Stimulated activated CD8-positive, alpha-beta memory T cell treated with anti-CD3 and anti-CD28 coated beads, Interleukin-4, amount 100 ng/mL, for 24 hours (primary cell): ENCODE results near the gene LRRK1.

Experiments used
- DNase-seq: peaks from one replicate; pipeline ENCODE4 v3.0.0-alpha.2; 2020; ENCODE audit warnings: low read depth

LRRK1 gene

DNA sequence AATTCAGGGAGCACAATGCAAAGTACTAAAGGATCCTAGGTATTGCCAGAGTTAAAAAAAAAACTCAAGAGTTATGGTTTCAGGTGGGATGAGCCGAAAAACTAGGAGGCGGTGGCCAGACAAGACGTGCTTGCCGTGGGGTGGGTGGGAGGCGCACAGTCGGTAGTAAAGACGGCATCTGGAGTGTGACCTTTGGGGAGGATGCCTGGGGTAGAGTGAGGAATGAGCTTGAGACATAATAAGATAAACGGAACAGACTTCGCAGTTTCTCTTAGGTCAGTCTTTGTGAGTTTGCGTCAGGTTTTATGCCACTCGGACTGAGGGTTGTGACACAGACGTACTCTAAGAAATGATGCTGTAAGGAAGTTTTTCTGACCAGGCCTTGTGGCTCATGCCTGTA lies 139.6 kb downstream of the LRRK1 start:
- DNase-seq: no peak

DNA sequence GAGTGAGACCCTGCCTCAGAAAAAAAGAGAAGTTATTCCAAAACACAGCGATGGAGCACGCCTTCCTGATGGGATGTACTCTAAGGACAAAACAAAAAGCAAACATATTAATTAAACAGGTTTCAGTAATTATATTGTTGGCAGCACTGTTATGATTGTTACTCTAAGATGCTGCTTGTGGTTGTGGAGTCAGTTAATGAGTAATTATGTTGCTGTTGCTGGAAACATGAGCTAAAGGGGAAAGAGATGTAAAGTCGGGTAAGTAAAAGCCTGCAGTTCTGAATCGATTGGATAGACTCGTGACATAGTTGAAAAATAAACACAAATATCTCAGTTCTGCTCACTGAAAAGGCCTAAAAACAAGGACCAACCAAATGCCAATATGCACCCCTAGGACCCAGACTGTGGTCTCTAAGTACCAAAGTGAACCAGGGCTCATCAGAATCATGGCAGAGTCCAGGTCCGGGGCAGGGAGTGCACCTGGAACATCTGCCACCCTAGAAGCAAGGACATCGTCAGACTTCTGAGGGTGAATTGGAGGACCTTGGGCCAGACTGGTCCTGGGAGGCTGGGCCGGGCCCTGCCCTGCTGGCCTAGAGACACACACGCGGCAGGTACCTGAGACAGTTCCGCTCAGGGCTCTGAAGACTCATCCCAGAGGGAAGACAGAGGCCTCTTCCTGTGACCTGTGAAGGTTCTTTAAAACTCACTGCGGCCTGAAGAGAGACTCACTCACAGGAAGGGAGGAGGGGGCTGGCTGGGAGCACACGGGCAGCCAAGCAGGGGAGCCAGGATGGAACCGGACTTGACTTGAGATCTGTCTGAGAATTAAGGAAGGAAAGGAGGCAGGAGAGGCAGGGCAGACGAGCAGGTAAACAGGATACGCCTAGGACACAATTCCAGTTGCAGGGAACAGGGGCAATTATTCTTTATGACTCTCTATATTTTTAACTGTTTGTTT lies 140.5 kb downstream of the LRRK1 start:
- DNase-seq: no peak

DNA sequence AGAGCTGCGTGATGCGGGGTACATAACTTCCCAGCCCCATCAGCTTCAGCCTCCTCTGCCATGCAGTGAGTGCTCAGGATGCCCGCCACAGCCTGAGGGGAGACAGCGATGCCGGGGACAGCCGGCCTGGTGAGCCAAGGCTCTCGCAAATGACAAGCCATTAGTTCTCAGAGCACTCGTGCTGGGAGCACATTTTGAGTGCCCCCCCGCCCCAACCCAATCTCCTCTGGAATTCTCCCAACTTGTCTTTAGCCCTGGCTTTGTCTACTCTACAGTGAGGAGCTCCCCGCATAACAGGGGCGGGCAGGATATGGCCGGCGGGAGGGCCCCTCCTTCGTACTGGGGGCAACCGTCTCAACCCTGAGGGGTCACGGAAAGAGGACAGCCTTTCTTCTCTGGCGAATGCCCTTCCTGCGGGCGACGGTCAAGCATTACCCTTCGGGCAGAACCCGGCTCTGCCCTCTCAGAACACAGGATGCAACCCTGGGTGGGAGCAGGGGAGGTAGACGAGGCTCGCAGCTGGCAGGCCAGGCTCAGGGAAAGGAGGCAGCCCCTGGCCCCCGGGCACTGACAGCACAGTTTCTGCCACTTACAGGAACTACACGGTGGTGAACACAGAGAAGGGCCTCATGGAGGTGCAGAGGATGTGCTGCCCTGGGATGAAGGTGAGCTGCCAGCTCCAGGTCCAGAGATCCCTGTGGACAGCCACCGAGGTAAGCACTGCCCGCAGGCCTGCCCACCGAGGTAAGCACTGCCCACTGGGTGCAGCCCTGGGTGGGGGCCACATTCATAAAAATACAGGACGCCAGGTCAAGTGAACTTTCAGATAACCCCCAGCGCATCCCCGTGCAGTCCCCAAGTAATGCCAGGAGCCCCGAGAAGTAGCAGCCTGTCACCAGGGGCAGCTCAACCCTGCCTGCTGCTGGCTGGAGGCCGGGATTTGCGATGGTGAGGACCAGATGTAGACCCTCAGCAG lies 141.7 kb downstream of the LRRK1 start:
- DNase-seq: no peak

DNA sequence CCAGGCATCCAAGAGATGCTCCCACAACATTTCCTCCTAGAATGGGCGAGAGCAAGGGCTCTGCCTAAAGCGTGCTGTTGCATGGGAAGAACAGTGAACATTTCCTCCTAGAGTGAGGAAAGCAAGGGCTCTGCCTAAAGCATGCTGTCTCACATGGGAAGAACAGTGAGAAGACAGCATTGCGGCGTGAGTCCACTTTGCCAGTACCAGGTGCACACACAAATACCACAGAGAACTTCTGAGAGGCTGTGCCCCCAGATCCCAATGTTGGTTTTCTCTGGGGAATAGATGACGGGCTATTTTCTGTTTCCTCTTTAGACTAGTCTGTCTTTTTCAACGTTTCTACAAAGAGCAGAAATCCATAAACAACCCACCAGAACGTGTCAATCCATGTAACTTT lies 142.9 kb downstream of the LRRK1 start:
- DNase-seq: no peak

DNA sequence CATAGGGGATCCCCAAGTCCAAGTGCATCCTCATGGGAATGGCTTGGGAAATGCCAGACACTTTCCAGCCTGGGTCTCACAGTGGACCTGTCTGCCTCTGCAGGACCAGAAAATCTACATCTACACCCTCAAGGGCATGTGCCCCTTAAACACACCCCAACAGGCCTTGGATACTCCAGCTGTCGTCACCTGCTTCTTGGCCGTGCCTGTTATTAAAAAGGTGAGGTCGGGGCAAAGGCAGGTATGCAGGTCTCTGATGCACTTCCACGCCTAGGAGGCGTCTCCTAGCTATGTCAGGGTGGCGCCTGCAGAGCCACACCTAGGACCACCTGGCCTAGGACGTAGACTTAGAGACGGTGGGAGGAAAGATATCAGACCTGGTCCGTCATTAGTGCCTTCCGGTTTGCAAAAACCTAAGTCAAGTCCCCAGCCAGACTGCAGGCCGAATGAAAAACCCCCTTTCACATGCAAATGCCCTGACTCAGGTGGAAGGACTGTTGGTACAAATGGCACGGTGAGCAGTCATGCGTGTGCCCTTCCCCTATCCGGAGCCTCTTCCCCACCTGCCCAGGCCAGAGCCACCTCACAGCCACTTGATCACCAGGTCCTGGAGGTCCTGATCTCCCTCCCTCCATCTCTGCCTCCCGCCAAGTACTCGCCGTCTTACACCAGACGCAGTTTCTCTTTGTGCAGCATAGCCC lies 143.5 kb downstream of the LRRK1 start:
- no peak for DNase-seq

DNA sequence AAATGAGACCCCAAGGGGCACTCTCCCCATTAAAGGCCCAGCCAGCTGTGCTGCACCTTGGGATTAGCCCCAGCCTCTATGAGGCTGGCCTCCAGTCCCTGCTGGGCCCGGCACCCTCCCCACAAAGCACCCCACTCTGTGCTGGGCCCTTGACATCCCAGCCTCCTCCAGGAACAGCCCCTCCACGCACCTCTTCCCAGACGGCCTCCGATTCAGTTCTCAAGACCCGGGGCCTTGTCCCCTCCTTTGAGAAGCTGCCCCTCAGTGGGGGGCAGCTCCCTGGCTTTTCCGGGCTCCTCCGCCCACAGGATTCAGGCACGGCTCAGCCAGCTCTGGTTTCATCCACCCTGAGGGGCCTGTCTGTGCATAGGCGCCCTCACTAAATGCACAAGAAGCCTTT lies 144.1 kb downstream of the LRRK1 start:
- no peak for DNase-seq

DNA sequence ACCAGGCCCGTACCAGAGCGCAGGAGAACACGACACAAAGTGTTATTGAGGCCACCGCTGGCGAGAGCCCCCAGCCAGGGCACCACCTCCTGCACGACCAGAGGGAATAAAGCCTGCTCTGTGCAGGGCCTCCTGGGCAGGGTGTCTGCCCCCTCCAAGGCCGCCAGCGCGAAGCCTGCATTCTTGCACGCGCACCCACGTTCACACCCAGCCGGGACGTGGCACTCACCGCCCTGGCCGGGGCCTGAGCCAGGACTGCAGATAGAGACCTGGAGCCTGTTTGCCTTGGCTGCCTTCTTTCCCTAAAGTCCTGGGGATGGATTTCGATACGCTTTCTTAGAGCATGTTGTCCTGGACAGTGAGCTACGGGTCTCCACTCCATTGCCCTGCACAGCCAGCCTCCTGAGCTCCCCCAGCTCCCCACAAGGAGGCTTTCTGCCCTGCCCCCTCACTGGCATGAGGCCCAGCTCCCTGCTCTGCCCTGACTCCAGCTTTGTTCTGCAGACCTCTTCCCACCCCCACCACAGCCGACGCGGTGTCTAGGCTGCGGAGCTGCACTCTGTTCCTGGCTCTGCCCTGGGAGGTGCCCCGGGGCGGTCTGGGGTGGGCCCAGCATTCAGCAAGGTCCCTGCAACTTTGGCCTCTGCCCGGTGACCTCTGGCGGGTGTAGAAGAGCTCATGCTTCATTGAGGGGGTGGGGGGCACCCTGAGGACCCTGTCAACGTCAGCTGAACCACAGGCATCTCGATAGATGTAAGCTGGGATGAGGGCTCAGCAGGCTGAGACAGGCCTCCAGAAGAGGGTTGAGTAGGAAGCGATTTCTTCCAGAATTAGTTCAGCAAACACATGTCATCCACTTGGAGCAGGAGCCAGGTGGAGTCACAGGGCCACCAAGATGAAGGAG lies 145.0 kb downstream of the LRRK1 start:
- DNase-seq: no peak

DNA sequence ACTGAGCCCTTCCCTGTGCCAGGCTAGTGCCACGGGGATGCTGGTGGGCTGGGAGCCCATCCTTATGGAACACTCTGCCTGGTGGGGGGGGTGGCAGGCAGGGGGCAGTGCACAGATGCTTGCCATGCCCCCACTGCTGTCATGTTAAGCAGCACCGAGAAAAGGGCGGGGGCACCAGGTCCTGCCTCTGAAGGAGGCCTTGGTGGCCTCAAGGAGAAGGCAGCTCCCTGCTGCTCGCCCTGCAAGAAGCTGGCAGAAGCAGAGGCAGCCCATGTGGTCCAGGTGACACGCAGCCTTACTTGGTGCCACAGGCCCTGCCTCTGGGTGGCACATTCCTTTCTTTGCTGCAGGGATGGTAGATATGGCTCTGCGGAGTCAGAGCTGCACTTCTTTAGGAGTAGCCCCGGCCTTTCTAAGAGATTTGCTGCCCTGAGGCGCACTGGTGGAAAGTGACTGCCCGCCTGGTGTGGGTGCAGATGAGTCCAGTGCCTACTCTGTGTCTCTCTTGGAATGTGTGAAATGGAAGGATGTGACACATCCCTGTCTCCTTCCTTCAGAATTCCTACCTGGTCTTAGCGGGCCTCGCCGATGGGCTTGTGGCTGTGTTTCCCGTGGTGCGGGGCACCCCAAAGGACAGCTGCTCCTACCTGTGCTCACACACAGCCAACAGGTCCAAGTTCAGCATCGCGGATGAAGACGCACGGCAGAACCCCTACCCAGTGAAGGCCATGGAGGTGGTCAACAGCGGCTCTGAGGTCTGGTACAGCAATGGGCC lies 145.8 kb downstream of the LRRK1 start:
- no peak for DNase-seq

DNA sequence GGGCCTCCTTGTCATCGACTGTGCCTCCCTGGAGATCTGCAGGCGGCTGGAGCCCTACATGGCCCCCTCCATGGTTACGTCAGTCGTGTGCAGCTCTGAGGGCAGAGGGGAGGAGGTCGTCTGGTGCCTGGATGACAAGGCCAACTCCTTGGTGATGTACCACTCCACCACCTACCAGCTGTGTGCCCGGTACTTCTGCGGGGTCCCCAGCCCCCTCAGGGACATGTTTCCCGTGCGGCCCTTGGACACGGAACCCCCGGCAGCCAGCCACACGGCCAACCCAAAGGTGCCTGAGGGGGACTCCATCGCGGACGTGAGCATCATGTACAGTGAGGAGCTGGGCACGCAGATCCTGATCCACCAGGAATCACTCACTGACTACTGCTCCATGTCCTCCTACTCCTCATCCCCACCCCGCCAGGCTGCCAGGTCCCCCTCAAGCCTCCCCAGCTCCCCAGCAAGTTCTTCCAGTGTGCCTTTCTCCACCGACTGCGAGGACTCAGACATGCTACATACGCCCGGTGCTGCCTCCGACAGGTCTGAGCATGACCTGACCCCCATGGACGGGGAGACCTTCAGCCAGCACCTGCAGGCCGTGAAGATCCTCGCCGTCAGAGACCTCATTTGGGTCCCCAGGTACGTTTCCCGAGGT lies 146.5 kb downstream of the LRRK1 start:
- DNase-seq: no peak

DNA sequence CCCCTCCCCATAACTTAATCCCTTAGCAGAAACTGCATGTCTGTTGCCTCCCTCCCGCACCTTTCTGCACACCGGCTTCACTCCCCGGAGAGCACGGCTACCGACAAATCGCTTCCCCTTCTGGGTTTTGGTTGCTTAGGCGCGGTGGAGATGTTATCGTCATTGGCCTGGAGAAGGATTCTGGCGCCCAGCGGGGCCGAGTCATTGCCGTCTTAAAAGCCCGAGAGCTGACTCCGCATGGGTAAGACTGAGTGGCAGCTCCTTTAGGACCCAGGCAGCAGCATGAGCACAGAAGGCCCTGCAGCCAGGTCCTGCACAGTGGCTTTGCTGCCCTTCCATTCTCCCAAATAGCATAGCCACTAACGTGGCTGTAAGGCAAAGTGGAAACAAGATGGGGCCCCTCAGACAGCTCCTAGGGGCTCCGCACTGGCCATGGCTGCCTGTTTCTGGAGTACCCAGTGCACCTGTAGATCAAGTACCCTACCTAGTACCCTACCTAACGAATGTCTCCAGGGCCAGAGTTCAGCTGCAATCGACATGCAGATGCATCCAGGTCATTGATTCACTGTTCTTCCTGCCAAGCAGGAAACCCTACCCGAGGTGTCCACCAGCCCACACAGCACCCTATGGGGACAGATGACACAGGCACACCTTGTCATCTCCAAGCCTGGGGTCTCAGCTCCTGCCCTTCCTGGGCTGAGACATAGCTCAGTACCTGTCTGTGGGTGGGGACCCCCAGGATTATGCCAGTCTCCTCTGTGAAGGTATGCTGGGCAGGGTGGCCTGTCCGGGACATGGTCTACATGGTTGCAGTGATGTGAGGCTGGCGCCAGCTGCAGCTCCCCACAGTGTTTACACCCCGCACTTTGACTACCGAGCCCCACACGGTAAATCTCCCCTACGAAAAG lies 147.6 kb downstream of the LRRK1 start:
- DNase-seq: no peak

DNA sequence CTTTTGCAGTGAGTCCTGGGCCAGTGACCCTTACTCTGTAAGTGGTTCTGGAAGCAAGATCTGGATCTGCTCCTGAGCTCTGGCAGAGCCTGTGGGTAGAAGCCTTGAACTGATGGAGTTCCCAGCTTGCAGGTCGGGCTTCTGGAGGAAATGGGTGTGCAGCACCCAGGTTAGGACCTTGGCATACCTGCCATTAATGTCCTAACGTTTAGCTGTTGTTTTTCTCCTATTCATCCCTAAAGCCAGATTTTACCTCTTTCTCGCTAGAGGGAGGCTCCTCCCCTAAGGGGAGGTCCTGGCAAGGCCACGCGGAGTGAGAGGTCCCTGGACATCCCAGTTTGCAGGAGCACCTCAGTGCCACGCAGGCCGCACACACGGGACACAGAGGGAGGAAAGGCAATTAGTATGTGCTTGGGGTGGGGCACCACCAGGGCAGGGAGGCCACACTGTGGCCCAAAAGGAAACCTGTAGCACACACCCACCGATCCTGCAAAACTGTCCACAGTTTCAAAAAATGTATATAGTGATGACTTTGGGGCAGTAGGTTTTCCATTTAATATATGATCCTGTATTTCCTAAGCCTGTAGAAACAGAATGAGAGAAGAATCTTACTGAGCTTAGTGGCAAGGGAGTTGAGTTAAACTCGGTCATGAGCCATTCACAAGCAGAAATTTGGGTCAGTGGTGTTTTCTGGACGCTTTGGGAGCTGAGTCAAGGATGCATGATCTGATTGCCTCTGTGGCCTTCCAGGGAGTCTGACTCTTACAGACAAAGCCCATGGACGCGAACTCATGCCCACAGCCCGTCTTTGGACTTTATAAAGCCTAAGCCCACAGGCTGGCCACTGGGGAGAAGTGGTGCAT lies 148.7 kb downstream of the LRRK1 start:
- no peak for DNase-seq

DNA sequence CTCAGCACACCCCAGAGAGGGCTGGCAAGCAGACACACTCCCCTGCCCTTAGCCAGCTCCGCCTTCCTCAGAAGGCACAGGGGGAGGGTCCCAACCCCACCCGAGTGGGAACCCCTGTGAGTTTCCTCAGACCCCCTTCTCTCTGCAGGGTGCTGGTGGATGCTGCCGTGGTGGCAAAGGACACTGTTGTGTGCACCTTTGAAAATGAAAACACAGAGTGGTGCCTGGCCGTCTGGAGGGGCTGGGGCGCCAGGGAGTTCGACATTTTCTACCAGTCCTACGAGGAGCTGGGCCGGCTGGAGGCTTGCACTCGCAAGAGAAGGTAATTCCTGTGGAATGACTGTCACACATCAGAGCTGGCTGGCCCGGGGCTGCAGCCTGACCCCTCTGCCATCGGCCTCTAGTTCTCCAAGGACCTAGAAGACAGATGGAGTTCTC lies 149.4 kb downstream of the LRRK1 start:
- no peak for DNase-seq

DNA sequence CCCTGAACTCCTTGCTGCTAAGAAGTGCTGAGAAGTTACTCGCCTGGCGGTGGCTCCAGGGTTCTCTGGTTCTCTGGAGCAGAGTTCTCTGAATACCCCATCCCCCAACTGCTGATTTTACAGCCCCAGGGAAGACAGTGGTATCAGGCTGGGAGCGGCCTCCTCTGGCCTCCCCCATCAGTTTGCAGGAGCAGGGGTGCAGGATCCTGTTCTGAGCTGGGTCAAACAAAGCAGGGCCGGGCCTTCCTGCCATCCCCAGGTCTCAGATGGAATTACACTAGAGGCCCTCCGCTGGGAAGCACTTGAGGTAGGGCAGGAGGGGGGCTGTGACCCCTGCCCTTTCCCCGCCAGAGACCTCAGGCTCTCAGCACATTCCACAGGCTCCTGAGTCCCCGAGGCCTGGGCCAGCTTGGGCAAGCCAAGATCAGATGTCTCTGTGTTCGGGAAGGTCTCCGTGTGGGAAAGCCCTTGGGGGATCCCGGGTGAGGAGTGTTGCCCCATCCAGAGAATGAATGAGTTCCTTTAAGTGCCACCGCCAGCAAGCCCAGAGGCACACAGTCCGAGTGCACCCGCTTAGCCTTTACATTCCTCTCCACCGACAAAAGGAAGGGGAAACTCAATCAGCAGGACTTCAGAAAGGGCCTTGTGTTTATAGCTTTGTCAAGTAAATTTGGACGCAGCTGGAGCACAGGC lies 149.9 kb downstream of the LRRK1 start:
- no peak for DNase-seq

DNA sequence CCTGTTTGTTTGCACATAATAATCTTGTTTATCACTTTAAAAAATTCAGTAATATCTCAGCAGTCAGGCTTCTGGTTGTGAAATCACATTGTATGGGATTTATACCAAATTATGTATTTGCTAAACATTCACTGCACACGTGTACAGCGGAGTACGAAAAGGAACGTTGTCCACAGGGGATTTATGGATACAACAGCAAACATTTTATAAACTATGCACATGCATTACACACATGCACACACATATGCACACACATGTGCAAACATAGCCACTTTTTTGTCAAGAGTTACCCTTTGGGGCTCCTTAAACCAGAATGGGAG lies 150.5 kb downstream of the LRRK1 start:
- DNase-seq: no peak

DNA sequence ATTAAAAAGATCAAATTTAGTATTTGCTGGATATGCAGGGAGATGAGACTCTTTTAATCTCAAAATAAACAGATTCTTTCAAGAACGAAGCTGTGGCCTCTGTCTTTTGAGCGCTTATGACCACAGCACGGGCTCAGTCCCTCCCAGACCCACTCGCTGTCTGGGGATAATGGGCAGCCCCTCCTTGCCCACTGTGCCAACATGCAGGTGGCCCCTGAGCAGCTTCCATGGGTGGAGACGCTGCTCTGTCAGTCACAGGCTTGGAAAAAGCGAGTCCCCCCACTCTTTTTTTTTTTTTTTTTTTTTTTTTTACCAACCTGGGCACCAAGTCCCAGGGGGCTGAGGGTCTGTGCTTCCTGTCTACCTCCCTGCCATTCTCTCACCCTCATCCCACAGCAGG lies 150.9 kb downstream of the LRRK1 start:
- DNase-seq: no peak

DNA sequence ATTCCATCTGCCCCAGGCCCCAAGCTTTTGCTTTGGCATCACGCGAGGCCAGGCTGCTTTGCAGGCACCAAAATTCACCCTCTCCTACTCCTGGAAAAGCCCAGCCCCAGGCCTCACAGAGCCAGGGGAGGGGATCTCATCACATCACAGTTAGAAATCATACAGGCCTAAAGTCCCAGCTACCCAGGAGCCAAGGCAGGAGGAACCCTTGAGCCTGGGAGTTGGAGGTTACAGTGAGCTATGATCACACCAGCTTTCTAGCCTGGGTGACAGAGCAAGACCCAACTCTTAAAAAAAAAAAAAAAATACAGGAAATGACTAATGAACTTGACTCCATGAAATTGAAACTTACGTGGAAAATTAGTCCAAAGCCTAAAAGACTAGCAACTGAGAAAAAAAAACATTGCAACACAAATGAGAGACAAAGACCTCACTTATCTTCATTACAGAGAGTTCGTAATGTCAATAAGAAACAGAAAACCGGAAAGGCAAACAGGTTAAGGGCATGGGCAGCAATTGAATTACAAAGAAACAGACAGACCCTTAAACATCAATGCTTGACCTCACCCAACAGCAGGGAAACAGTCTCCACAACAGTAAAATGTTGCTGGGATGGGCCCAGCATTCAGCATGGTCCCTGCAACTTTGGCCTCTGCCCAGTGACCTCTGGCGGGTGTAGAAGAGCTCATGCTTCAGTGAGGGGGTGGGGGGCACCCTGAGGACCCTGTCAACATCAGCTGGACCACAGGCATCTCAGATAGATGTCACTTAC lies 151.5 kb downstream of the LRRK1 start:
- DNase-seq: no peak
